OCI-LY7 (cell line): Measurements from ENCODE around the gene GIMAP2. TPM values are rescaled to one million over a fixed set of nuclear protein-coding genes. Genes with fewer than 3 reads are reported as not detected.

Experiments
- BruUV-seq: library from RNA; stranded (reverse); fragments of 400-500 nt; replicated peaks from 2 replicates; lab custom pipeline; 2021; lab: Mats Ljungman, UMichigan
- CTCF ChIA-PET: fragments of 300-600 bp; sonication (Branson Sonifier 250); formaldehyde crosslinking; loops from one replicate; lab custom pipeline; 2022; ENCODE audit warnings: antibody characterized with exemption; ENCODE audit not compliant: unreplicated experiment; lab: Charles Lee
- POLR2A ChIA-PET: fragments of 300-600 bp; sonication (Branson Sonifier 250); formaldehyde crosslinking; loops from one replicate; lab custom pipeline; 2022; ENCODE audit warnings: antibody characterized with exemption; lab: Charles Lee
- DNase-seq: peaks from one replicate; pipeline ENCODE4 v3.0.0-alpha.2; 2015; ENCODE audit warnings: low spot score
- H2AFZ ChIP-seq: fragments of 200-600 bp; sonication (generic), shearing (Covaris generic); 2 replicates; pipeline ENCODE4 v1.6.1; 2014; ENCODE audit warnings: mild to moderate bottlenecking, antibody characterized with exemption, low read length, moderate library complexity
- H3K27ac ChIP-seq: fragments of 200-600 bp; sonication (generic); 2 replicates; pipeline ENCODE4 v1.5.1; 2014; ENCODE audit warnings: mixed run types, low read depth, mild to moderate bottlenecking, moderate library complexity, low read length, inconsistent platforms; ENCODE audit not compliant: poor library complexity, severe bottlenecking
- H3K36me3 ChIP-seq: fragments of 200-600 bp; sonication (generic); 2 replicates; pipeline ENCODE4 v1.6.1; 2014; ENCODE audit warnings: mild to moderate bottlenecking, antibody characterized with exemption, low read length, moderate library complexity, mixed read lengths; ENCODE audit not compliant: insufficient read depth
- H3K4me1 ChIP-seq: fragments of 200-600 bp; sonication (generic); 2 replicates; pipeline ENCODE4 v1.5.1; 2014; ENCODE audit warnings: mild to moderate bottlenecking, low read length; ENCODE audit not compliant: insufficient read depth, poor library complexity, severe bottlenecking
- H3K4me2 ChIP-seq: fragments of 200-600 bp; sonication (generic); 2 replicates; pipeline ENCODE4 v1.6.1; 2014; ENCODE audit warnings: mild to moderate bottlenecking, low read length
- H3K4me3 ChIP-seq: fragments of 200-600 bp; sonication (generic); 2 replicates; pipeline ENCODE4 v1.5.1; 2014; ENCODE audit warnings: mild to moderate bottlenecking, low read depth, low read length; ENCODE audit not compliant: poor library complexity, severe bottlenecking
- H3K79me2 ChIP-seq: fragments of 200-600 bp; sonication (generic); 2 replicates; pipeline ENCODE4 v1.6.1; 2016; ENCODE audit warnings: low read depth, mild to moderate bottlenecking, low read length, moderate library complexity, mixed read lengths; ENCODE audit not compliant: insufficient read depth
- H3K9me2 ChIP-seq: fragments of 200-600 bp; sonication (generic); 2 replicates; pipeline ENCODE4 v1.6.1; 2016; ENCODE audit warnings: mild to moderate bottlenecking, low read length, mixed read lengths; ENCODE audit not compliant: insufficient read depth
- H3K9me3 ChIP-seq: fragments of 200-600 bp; sonication (generic); 2 replicates; pipeline ENCODE4 v1.6.1; 2014; ENCODE audit warnings: mild to moderate bottlenecking, mixed run types, low read length, mixed read lengths
- H4K20me1 ChIP-seq: fragments of 200-600 bp; sonication (generic); 2 replicates; pipeline ENCODE4 v1.6.1; 2014; ENCODE audit warnings: mild to moderate bottlenecking, antibody characterized with exemption, low read length, moderate library complexity, mixed read lengths; ENCODE audit not compliant: insufficient read depth
- CTCF ChIP-seq: fragments of 200-600 bp; sonication (generic); conservative IDR thresholded peaks from 2 replicates; pipeline ENCODE4 v1.5.1; 2014; ENCODE audit warnings: mild to moderate bottlenecking, antibody characterized with exemption, low read length, moderate library complexity, mixed read lengths
- EZH2phosphoT487 ChIP-seq: fragments of 200-600 bp; sonication (generic); IDR thresholded peaks from 2 replicates; pipeline ENCODE4 v1.6.1; 2018; ENCODE audit warnings: low read depth, borderline replicate concordance, mild to moderate bottlenecking, mixed run types, antibody characterized with exemption, low read length, moderate library complexity, mixed read lengths
- intact Hi-C: fragments of 100-400 bp; cut with micrococcal nuclease; formaldehyde crosslinking; loops from one replicate; pipeline ENCODE4 v1.10.0; 2022; ENCODE audit not compliant: unreplicated experiment
- total RNA-seq, 2 experiments: library from RNA; depleted of rRNA in 1 of 2; stranded (reverse); fragments of >200 nt in 1 of 2; shearing (Covaris generic) in 1 of 2; gene quantifications; 2 replicates each; pipeline ENCODE4 v1.2.3, GENCODE V29; 2014 to 2022

Gene GIMAP2
- total RNA-seq, 2 experiments from 2014 or later = not detected

DNA sequence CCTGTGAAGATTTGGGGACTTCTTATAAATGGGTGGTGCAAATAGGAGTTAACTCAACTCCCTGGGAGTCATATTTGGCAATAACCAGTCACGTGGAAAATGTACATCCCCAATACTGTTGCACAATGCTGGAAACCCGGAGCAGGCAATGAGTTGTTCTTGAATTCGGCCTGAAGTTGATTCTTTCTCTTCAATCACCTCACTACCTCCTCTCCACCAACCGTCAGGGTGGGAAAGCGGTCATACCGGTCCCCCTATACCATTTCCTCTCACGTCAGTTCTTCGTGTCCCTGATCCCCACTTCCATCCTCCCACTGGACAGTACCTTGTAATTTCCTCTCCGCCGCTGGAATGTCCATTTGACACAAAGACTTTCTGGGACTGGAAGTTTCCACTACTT, 54.5 kb downstream of the GIMAP2 start:
- no peaks in the 10 kb centered on the region for H3K4me1 ChIP-seq
- no peak overlapping the region for H3K4me2 ChIP-seq
- BruUV-seq = no TSS peak
- H3K4me3 ChIP-seq = no peak overlapping the region
- H3K79me2 ChIP-seq = no peaks in the 10 kb centered on the region
- H3K36me3 ChIP-seq = no peaks in the 10 kb centered on the region
- no peaks in the 10 kb centered on the region for H3K9me3 ChIP-seq
- no peak overlapping the region for H3K27ac ChIP-seq
- DNase-seq = no peak
- no peak overlapping the region for H2AFZ ChIP-seq
- POLR2A ChIA-PET = no interaction called here
- intact Hi-C loops = no loop called here
- TF ChIP-seq CTCF (no peak), EZH2phosphoT487 (no peak)
- CTCF ChIA-PET = no interaction called here
- no peaks in the 10 kb centered on the region for H3K9me2 ChIP-seq
- no peaks in the 10 kb centered on the region for H4K20me1 ChIP-seq

DNA sequence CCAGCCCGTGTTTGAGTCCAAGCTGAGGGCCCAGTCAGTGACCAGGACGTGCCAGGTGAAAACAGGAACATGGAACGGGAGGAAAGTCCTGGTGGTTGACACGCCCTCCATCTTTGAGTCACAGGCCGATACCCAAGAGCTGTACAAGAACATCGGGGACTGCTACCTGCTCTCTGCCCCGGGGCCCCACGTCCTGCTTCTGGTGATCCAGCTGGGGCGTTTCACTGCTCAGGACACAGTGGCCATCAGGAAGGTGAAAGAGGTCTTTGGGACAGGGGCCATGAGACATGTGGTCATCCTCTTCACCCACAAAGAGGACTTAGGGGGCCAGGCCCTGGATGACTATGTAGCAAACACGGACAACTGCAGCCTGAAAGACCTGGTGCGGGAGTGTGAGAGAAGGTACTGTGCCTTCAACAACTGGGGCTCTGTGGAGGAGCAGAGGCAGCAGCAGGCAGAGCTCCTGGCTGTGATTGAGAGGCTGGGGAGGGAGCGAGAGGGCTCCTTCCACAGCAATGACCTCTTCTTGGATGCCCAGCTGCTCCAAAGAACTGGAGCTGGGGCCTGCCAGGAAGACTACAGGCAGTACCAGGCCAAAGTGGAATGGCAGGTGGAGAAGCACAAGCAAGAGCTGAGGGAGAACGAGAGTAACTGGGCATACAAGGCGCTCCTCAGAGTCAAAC, 56.9 kb downstream of the GIMAP2 start:
- BruUV-seq = no TSS peak
- POLR2A ChIA-PET = no interaction called here
- Histone ChIP-seq H3K9me2 (no peaks in the 10 kb centered on the region), H3K4me1 (no peaks in the 10 kb centered on the region), H3K79me2 (no peaks in the 10 kb centered on the region), H3K9me3 (no peaks in the 10 kb centered on the region), H3K27ac (no peak overlapping the region), H3K36me3 (no peaks in the 10 kb centered on the region), H3K4me3 (no peak overlapping the region), H4K20me1 (no peaks in the 10 kb centered on the region), H2AFZ (no peak overlapping the region), H3K4me2 (no peak overlapping the region)
- no peak for DNase-seq
- CTCF ChIA-PET = no interaction called here
- intact Hi-C loops = no loop called here
- TF ChIP-seq EZH2phosphoT487 (no peak), CTCF (no peak)

Other genes starting within 250 kb of the GIMAP2 start
- gene GIMAP8, start 235.1 kb upstream of the GIMAP2 start, total RNA-seq (2014; rRNA removed; shearing (Covaris generic)) = not detected in 2 replicates
- not detected in 2 replicates for gene GIMAP8, start 235.1 kb upstream of the GIMAP2 start, total RNA-seq (2022)
- gene GIMAP7, start 170.8 kb upstream of the GIMAP2 start, total RNA-seq (2014; rRNA removed; shearing (Covaris generic)) = not detected in 2 replicates
- gene GIMAP7, start 170.8 kb upstream of the GIMAP2 start, total RNA-seq (2022) = not detected in 2 replicates
- not detected in 2 replicates for gene GIMAP4, start 118.3 kb upstream of the GIMAP2 start, total RNA-seq (2014; rRNA removed; shearing (Covaris generic))
- not detected in 2 replicates for gene GIMAP4, start 118.3 kb upstream of the GIMAP2 start, total RNA-seq (2022)
- not detected in 2 replicates for gene GIMAP6, start 53.3 kb upstream of the GIMAP2 start, total RNA-seq (2014; rRNA removed; shearing (Covaris generic))
- gene GIMAP6, start 53.3 kb upstream of the GIMAP2 start, total RNA-seq (2022) = not detected in 2 replicates
- gene GIMAP1, start 30.9 kb downstream of the GIMAP2 start, total RNA-seq (2014; rRNA removed; shearing (Covaris generic)) = not detected in 2 replicates
- gene GIMAP1, start 30.9 kb downstream of the GIMAP2 start, total RNA-seq (2022) = not detected in 2 replicates
- not detected in 2 replicates for gene GIMAP5, start 51.7 kb downstream of the GIMAP2 start, total RNA-seq (2014; rRNA removed; shearing (Covaris generic))
- not detected in 2 replicates for gene GIMAP5, start 51.7 kb downstream of the GIMAP2 start, total RNA-seq (2022)
- 0.09 TPM in 1 of 2 replicates, not detected in the other for gene TMEM176B, start 114.7 kb downstream of the GIMAP2 start, total RNA-seq (2014; rRNA removed; shearing (Covaris generic))
- 0.37 TPM in 1 of 2 replicates, not detected in the other for gene TMEM176B, start 114.7 kb downstream of the GIMAP2 start, total RNA-seq (2022)
- gene TMEM176A, start 115.1 kb downstream of the GIMAP2 start, total RNA-seq (2014; rRNA removed; shearing (Covaris generic)) = not detected in 2 replicates
- not detected in 2 replicates for gene TMEM176A, start 115.1 kb downstream of the GIMAP2 start, total RNA-seq (2022)
- gene AOC1, start 166.8 kb downstream of the GIMAP2 start, total RNA-seq (2014; rRNA removed; shearing (Covaris generic)) = not detected in 2 replicates
- gene AOC1, start 166.8 kb downstream of the GIMAP2 start, total RNA-seq (2022) = not detected in 2 replicates